ENCODE data around the gene ARHGAP27.

The ARHGAP27 gene

GRCh38 chr17:45429339-45430005 lies 3.2 kb downstream of the ARHGAP27 start:
- DNase-seq = no peak

- DNase-seq = peak; percentile 50
These were observed 3.7 kb downstream of the ARHGAP27 start for GRCh38 chr17:45428931-45429338.

GRCh38 chr17:45428050-45428617 lies 4.5 kb downstream of the ARHGAP27 start:
- DNase-seq = peak; percentile 73

GRCh38 chr17:45427181-45427835 lies 5.4 kb downstream of the ARHGAP27 start:
- DNase-seq = no peak

GRCh38 chr17:45426561-45426960 lies 6.1 kb downstream of the ARHGAP27 start:
- no peak for DNase-seq

GRCh38 chr17:45425984-45426413 lies 6.7 kb downstream of the ARHGAP27 start:
- no peak for DNase-seq

- DNase-seq = peak; percentile 11
These were observed 7.3 kb downstream of the ARHGAP27 start for GRCh38 chr17:45425125-45425983.

GRCh38 chr17:45424769-45425124 lies 7.9 kb downstream of the ARHGAP27 start:
- no peak for DNase-seq

- no peak for DNase-seq
These were observed 8.7 kb downstream of the ARHGAP27 start for GRCh38 chr17:45423975-45424335.

GRCh38 chr17:45423304-45423974 lies 9.2 kb downstream of the ARHGAP27 start:
- DNase-seq = no peak

GRCh38 chr17:45414990-45415881 lies 17.4 kb downstream of the ARHGAP27 start:
- no peak for DNase-seq

GRCh38 chr17:45413498-45413923 lies 19.2 kb downstream of the ARHGAP27 start:
- DNase-seq = no peak

- DNase-seq = no peak
These were observed 21.1 kb downstream of the ARHGAP27 start for GRCh38 chr17:45411348-45412105.

- no peak for DNase-seq
These were observed 22.3 kb downstream of the ARHGAP27 start for GRCh38 chr17:45410144-45411091.

- no peak for DNase-seq
These were observed 23.0 kb downstream of the ARHGAP27 start for GRCh38 chr17:45409659-45410076.

GRCh38 chr17:45408611-45409421 lies 23.9 kb downstream of the ARHGAP27 start:
- no peak for DNase-seq

- DNase-seq = no peak
These were observed 26.6 kb downstream of the ARHGAP27 start for GRCh38 chr17:45406107-45406506.

GRCh38 chr17:45405250-45406086 lies 27.2 kb downstream of the ARHGAP27 start:
- DNase-seq = peak; percentile 94

Data from NCI-H2171 (cell line).